ENCODE results near the gene DYNC1H1. TPM values are rescaled to one million over a fixed set of nuclear protein-coding genes. Genes with fewer than 3 reads are reported as not detected.

Gene DYNC1H1
- total RNA-seq, 4 donors from 2014 or later, result 386 to 531 (median 472) TPM

GRCh38 chr14:102033241-102033640, 68.9 kb downstream of the DYNC1H1 start:
- Histone ChIP-seq H3K27me3 (no peaks in the 10 kb centered on the region), H3K4me1 (no peaks in the 10 kb centered on the region), H3K9me3 (no peaks in the 10 kb centered on the region), H3K27ac (no peak overlapping the region), H3K4me3 (no peak overlapping the region), H3K36me3 (peaks cover 0 to 100% (median 0%) of the 10 kb centered on the region in 3 donors)
- TF ChIP-seq POLR2A (IDR thresholded peaks at IDR 0.05) (no peak), CTCF (IDR thresholded peaks at IDR 0.05) (no peak)
- DNase-seq, result no peak

- H3K27ac ChIP-seq, result no peak overlapping the region
- no peak overlapping the region for H3K4me3 ChIP-seq
- no peak for TF ChIP-seq CTCF (IDR thresholded peaks at IDR 0.05)
- no peak for TF ChIP-seq POLR2A (IDR thresholded peaks at IDR 0.05)
- H3K9me3 ChIP-seq, result no peaks in the 10 kb centered on the region
- H3K4me1 ChIP-seq, result no peaks in the 10 kb centered on the region
- no peaks in the 10 kb centered on the region for H3K27me3 ChIP-seq
- peaks cover 0 to 100% (median 2%) of the 10 kb centered on the region in 3 donors for H3K36me3 ChIP-seq
- no peak for DNase-seq
Observed at GRCh38 chr14:102034301-102034700, 69.9 kb downstream of the DYNC1H1 start.

- no peak for DNase-seq
- Histone ChIP-seq H3K4me3 (no peak overlapping the region), H3K27me3 (no peaks in the 10 kb centered on the region), H3K4me1 (no peaks in the 10 kb centered on the region), H3K36me3 (peaks cover 4 to 100% (median 5%) of the 10 kb centered on the region in 3 donors), H3K9me3 (no peaks in the 10 kb centered on the region), H3K27ac (no peak overlapping the region)
- TF ChIP-seq CTCF (IDR thresholded peaks at IDR 0.05) (no peak), POLR2A (IDR thresholded peaks at IDR 0.05) (no peak)
Observed at GRCh38 chr14:102035914-102036313, 71.5 kb downstream of the DYNC1H1 start.

- Histone ChIP-seq H3K36me3 (peaks cover 4 to 100% (median 5%) of the 10 kb centered on the region in 3 donors), H3K27me3 (no peaks in the 10 kb centered on the region), H3K27ac (no peak overlapping the region)
Observed at GRCh38 chr14:102037686-102038085, 73.3 kb downstream of the DYNC1H1 start.

GRCh38 chr14:102039157-102039556, 74.8 kb downstream of the DYNC1H1 start:
- Histone ChIP-seq H3K36me3 (peaks cover 5 to 100% (median 6%) of the 10 kb centered on the region in 3 donors), H3K27ac (no peak overlapping the region), H3K4me1 (no peaks in the 10 kb centered on the region), H3K27me3 (no peaks in the 10 kb centered on the region), H3K9me3 (no peaks in the 10 kb centered on the region), H3K4me3 (no peak overlapping the region)
- DNase-seq, result no peak
- TF ChIP-seq POLR2A (IDR thresholded peaks at IDR 0.05), result no peak
- no peak for TF ChIP-seq CTCF (IDR thresholded peaks at IDR 0.05)

More at GRCh38 chr14:102037686-102038085, 73.3 kb downstream of the DYNC1H1 start:
- no peak for DNase-seq
- H3K4me1 ChIP-seq, result no peaks in the 10 kb centered on the region
- TF ChIP-seq POLR2A (IDR thresholded peaks at IDR 0.05) (no peak), CTCF (IDR thresholded peaks at IDR 0.05) (no peak)
- H3K4me3 ChIP-seq, result no peak overlapping the region
- H3K9me3 ChIP-seq, result no peaks in the 10 kb centered on the region

GRCh38 chr14:102040153-102040552, 75.8 kb downstream of the DYNC1H1 start:
- TF ChIP-seq CTCF (IDR thresholded peaks at IDR 0.05) (no peak), POLR2A (IDR thresholded peaks at IDR 0.05) (no peak)
- Histone ChIP-seq H3K36me3 (peaks cover 5 to 100% (median 7%) of the 10 kb centered on the region in 3 donors), H3K4me3 (no peak overlapping the region), H3K27ac (no peak overlapping the region), H3K27me3 (no peaks in the 10 kb centered on the region), H3K4me1 (no peaks in the 10 kb centered on the region), H3K9me3 (no peaks in the 10 kb centered on the region)
- DNase-seq, result no peak
